Neuronal stem cell (in vitro differentiated cells): Measurements from ENCODE around the gene MYH14.

Experiments used
- DNase-seq: peaks from one replicate; pipeline ENCODE4 v3.0.0-alpha.2; 2013; ENCODE audit warnings: low spot score
- H2AFZ ChIP-seq: one replicate; pipeline ENCODE4 v1.6.1; 2013; ENCODE audit warnings: mild to moderate bottlenecking, low read length, inconsistent platforms
- H2AK5ac ChIP-seq: 2 replicates; pipeline ENCODE4 v1.6.1; 2013; ENCODE audit warnings: low read depth, mild to moderate bottlenecking, inconsistent platforms, low read length, moderate library complexity, mixed read lengths
- H2BK120ac ChIP-seq: 2 replicates; pipeline ENCODE4 v1.6.1; 2013; ENCODE audit warnings: low read depth, mild to moderate bottlenecking, inconsistent platforms, low read length, moderate library complexity, mixed read lengths
- H2BK12ac ChIP-seq: one replicate; pipeline ENCODE4 v1.6.1; 2013; ENCODE audit warnings: low read length, inconsistent platforms
- H2BK15ac ChIP-seq: 2 replicates; pipeline ENCODE4 v1.6.1; 2013; ENCODE audit warnings: mild to moderate bottlenecking, low read length, inconsistent platforms, mixed read lengths
- H2BK5ac ChIP-seq: one replicate; pipeline ENCODE4 v1.6.1; 2013; ENCODE audit warnings: inconsistent platforms, mild to moderate bottlenecking, low read length, moderate library complexity
- H3K14ac ChIP-seq: one replicate; pipeline ENCODE4 v1.6.1; 2013; ENCODE audit warnings: low read length, inconsistent platforms
- H3K18ac ChIP-seq: 2 replicates; pipeline ENCODE4 v1.6.1; 2013; ENCODE audit warnings: low read length, inconsistent platforms
- H3K23ac ChIP-seq: 2 replicates; pipeline ENCODE4 v1.6.1; 2013; ENCODE audit warnings: low read depth, mild to moderate bottlenecking, mixed read lengths, low read length, inconsistent platforms; ENCODE audit not compliant: poor library complexity
- H3K27ac ChIP-seq: replicated peaks from 3 replicates; pipeline ENCODE4 v1.5.1; 2013; ENCODE audit warnings: low read length, inconsistent platforms
- H3K27me3 ChIP-seq, 3 experiments: 2 replicates each; pipeline ENCODE4 v1.6.1; 2013; ENCODE audit warnings: low read length in 3 of 3, mild to moderate bottlenecking in 2 of 3, inconsistent platforms in 1 of 3, low read depth in 1 of 3, mixed read lengths in 1 of 3, moderate library complexity in 1 of 3; ENCODE audit not compliant: control insufficient read depth in 3 of 3, insufficient read depth in 3 of 3
- H3K36me3 ChIP-seq, 2 donors: replicated peaks in 1 of 2; 2 replicates each; pipeline ENCODE4 v1.6.1; 2013; ENCODE audit warnings: low read length in 2 of 2; ENCODE audit not compliant: control insufficient read depth in 2 of 2, insufficient read depth in 2 of 2
- H3K4ac ChIP-seq: 2 replicates; pipeline ENCODE4 v1.6.1; 2013; ENCODE audit warnings: inconsistent platforms, mild to moderate bottlenecking, low read length, moderate library complexity
- H3K4me1 ChIP-seq, 2 donors: 1 replicate in 1 of 2; 2 replicates in 1 of 2; pipeline ENCODE4 v1.6.1; 2013; ENCODE audit warnings: low read length in 2 of 2, low read depth in 1 of 2; ENCODE audit not compliant: control insufficient read depth in 2 of 2, insufficient read depth in 1 of 2
- H3K4me2 ChIP-seq: one replicate; pipeline ENCODE4 v1.6.1; 2013; ENCODE audit warnings: mild to moderate bottlenecking, low read length, inconsistent platforms; ENCODE audit not compliant: insufficient read depth, poor library complexity, severe bottlenecking
- H3K4me3 ChIP-seq, 2 donors: 2 replicates each; pipeline ENCODE4 v1.5.1; 2013; ENCODE audit warnings: low read length in 2 of 2, mild to moderate bottlenecking in 2 of 2, inconsistent platforms in 1 of 2, moderate library complexity in 1 of 2
- H3K79me1 ChIP-seq: one replicate; pipeline ENCODE4 v1.6.1; 2013; ENCODE audit warnings: low read depth, mild to moderate bottlenecking, inconsistent platforms, low read length, moderate library complexity
- H3K9ac ChIP-seq: one replicate; pipeline ENCODE4 v1.6.1; 2013; ENCODE audit warnings: mild to moderate bottlenecking, low read depth, low read length, inconsistent platforms; ENCODE audit not compliant: poor library complexity
- H3K9me3 ChIP-seq, 2 donors: replicated peaks in 1 of 2; 2 replicates each; pipeline versions ENCODE3 to v1.6.1; 2013; ENCODE audit warnings: low read length in 2 of 2, mild to moderate bottlenecking in 2 of 2, inconsistent platforms in 1 of 2, low read depth in 1 of 2, mixed read lengths in 1 of 2, moderate library complexity in 1 of 2; ENCODE audit not compliant: control insufficient read depth in 2 of 2, insufficient read depth in 1 of 2
- H4K8ac ChIP-seq: one replicate; pipeline ENCODE4 v1.6.1; 2013; ENCODE audit warnings: low read depth, mild to moderate bottlenecking, inconsistent platforms, low read length, moderate library complexity
- H4K91ac ChIP-seq: one replicate; pipeline ENCODE4 v1.6.1; 2013; ENCODE audit warnings: low read length, low read depth, mild to moderate bottlenecking, inconsistent platforms; ENCODE audit not compliant: poor library complexity
- WGBS, 2 donors: extraction: QIAGEN DNeasy Blood & Tissue Kit; methylation state at CpG; one replicate each; pipeline ENCODE4 v1.1.7; 2013; ENCODE audit warnings: missing lambda C conversion rate in 2 of 2, mixed read lengths in 1 of 2; ENCODE audit not compliant: insufficient read length in 2 of 2, insufficient replicate concordance in 1 of 2; ENCODE audit errors: extremely low coverage in 2 of 2; 5-methylcytosine and 5-hydroxymethylcytosine counted together

Gene MYH14

GRCh38 chr19:50357178-50358100, 154.0 kb downstream of the MYH14 start:
- Histone ChIP-seq H3K4me3 (no peak overlapping the region), H3K23ac (peak overlapping the region; percentile 93), H3K4ac (no peak overlapping the region), H3K4me2 (peak overlapping the region; percentile 12), H3K27me3 (peaks cover 0 to 2% (median 0%) of the 10 kb centered on the region in 3 experiments), H2BK12ac (no peak overlapping the region), H3K18ac (peak overlapping the region; percentile 66), H2BK5ac (no peak overlapping the region), H3K36me3 (peaks cover 0 to 2% of the 10 kb centered on the region in 2 donors), H3K14ac (no peak overlapping the region), H3K9ac (peak overlapping the region; percentile 44), H2AK5ac (no peak overlapping the region), H4K8ac (no peak overlapping the region), H2BK120ac (no peak overlapping the region), H3K4me1 (peaks cover 0 to 4% of the 10 kb centered on the region in 2 donors), H2BK15ac (no peak overlapping the region), H3K27ac (no peak overlapping the region), H3K79me1 (peaks cover 3% of the 10 kb centered on the region), H3K9me3 (peaks cover 5 to 11% of the 10 kb centered on the region in 2 donors), H4K91ac (no peak overlapping the region), H2AFZ (peak overlapping the region; percentile 53)
- DNase-seq: peak; percentile 36
- WGBS, 2 donors: no CpG with 5 or more reads among the region's 54 CpGs

GRCh38 chr19:50358483-50359327, 155.3 kb downstream of the MYH14 start:
- Histone ChIP-seq H3K4ac (no peak overlapping the region), H3K4me1 (peaks cover 0 to 6% of the 10 kb centered on the region in 2 donors), H3K18ac (no peak overlapping the region), H3K27me3 (peaks cover 0 to 2% (median 0%) of the 10 kb centered on the region in 3 experiments), H2AFZ (no peak overlapping the region), H3K23ac (peak overlapping the region; percentile 73), H3K4me2 (no peak overlapping the region), H3K79me1 (peaks cover 3% of the 10 kb centered on the region), H3K9ac (no peak overlapping the region), H4K91ac (no peak overlapping the region), H3K36me3 (peaks cover 0 to 2% of the 10 kb centered on the region in 2 donors), H3K9me3 (peaks cover 5 to 11% of the 10 kb centered on the region in 2 donors), H3K14ac (no peak overlapping the region), H3K4me3 (no peak overlapping the region), H2BK15ac (no peak overlapping the region), H2BK5ac (peak overlapping the region; percentile 75), H4K8ac (no peak overlapping the region), H2AK5ac (peak overlapping the region; percentile 56), H2BK120ac (no peak overlapping the region), H2BK12ac (no peak overlapping the region), H3K27ac (no peak overlapping the region)
- DNase-seq: no peak
- WGBS, 2 donors: no CpG with 5 or more reads among the region's 54 CpGs

DNA sequence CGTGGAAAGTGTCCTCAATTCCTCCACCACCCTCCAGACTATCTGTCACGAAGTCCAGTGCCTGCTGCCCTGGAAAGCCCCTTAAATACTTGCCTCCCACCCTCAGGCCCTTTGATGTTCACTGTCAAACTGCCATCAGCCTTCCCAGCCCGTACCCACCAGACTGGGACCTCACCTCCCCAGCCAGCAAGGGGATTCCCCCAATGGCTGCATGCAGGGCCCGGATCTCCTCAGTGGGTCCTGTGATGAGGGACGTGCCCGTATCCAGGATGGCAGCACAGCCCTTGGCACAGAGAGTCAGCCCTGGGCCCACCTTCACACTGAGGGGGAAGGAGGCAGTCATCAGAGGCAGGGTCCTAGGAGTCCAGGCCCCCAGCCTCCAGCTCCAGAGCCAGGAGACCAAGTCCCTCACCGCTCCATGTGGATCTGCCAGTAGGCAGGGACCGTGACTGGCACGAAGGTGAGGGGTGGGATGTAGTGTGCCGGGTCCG, 156.0 kb downstream of the MYH14 start:
- no peak overlapping the region for H4K91ac ChIP-seq
- no peak overlapping the region for H3K27ac ChIP-seq
- no peak overlapping the region for H2AFZ ChIP-seq
- no peak overlapping the region for H2BK120ac ChIP-seq
- WGBS, 2 donors: no CpG with 5 or more reads among the region's 11 CpGs
- peaks cover 3% of the 10 kb centered on the region for H3K79me1 ChIP-seq
- H3K18ac ChIP-seq: no peak overlapping the region
- no peak for DNase-seq
- peaks cover 0 to 2% (median 0%) of the 10 kb centered on the region in 3 experiments for H3K27me3 ChIP-seq
- peaks cover 0 to 6% of the 10 kb centered on the region in 2 donors for H3K4me1 ChIP-seq
- peaks cover 0 to 2% of the 10 kb centered on the region in 2 donors for H3K36me3 ChIP-seq
- no peak overlapping the region for H2AK5ac ChIP-seq
- H3K9ac ChIP-seq: no peak overlapping the region
- no peak overlapping the region for H3K4ac ChIP-seq
- H4K8ac ChIP-seq: peak overlapping the region; percentile 65
- H2BK15ac ChIP-seq: no peak overlapping the region
- peak overlapping the region; percentile 13 for H2BK5ac ChIP-seq
- H3K4me2 ChIP-seq: no peak overlapping the region
- peaks cover 5 to 11% of the 10 kb centered on the region in 2 donors for H3K9me3 ChIP-seq
- no peak overlapping the region for H3K14ac ChIP-seq
- no peak overlapping the region for H3K23ac ChIP-seq
- H2BK12ac ChIP-seq: no peak overlapping the region
- no peak overlapping the region for H3K4me3 ChIP-seq
